OCI-LY7 (cell line): ENCODE results near the gene ABLIM1.

Experiments
- CTCF ChIP-seq: fragments of 200-600 bp; sonication (generic); conservative IDR thresholded peaks from 2 replicates; pipeline ENCODE4 v1.5.1; 2014; ENCODE audit warnings: mild to moderate bottlenecking, antibody characterized with exemption, low read length, moderate library complexity, mixed read lengths
- EZH2phosphoT487 ChIP-seq: fragments of 200-600 bp; sonication (generic); IDR thresholded peaks from 2 replicates; pipeline ENCODE4 v1.6.1; 2018; ENCODE audit warnings: low read depth, borderline replicate concordance, mild to moderate bottlenecking, mixed run types, antibody characterized with exemption, low read length, moderate library complexity, mixed read lengths

GRCh38 chr10:114618722-114619121 lies 39.4 kb downstream of the ABLIM1 start:
- TF ChIP-seq CTCF (no peak), EZH2phosphoT487 (no peak)
